NCI-H1436 (cell line): ENCODE results near the gene FBXO3.
A peak's percentile ranks its signal among the peaks of the same experiment; 100 is the strongest.

Experiments used
- DNase-seq: peaks from one replicate; lab custom pipeline; 2025; lab: John Stamatoyannopoulos, UW

FBXO3 gene

GRCh38 chr11:33701302-33702230 is 72.8 kb downstream of the FBXO3 start:
- no peak for DNase-seq

- DNase-seq, result peak; percentile 92
Observed at GRCh38 chr11:33700502-33701271, 73.6 kb downstream of the FBXO3 start, which contains the start of gene C11orf91. Gene C11orf91 (minus strand): TSS chr11:33700826. CDS start chr11:33700740, 86 bp downstream.

GRCh38 chr11:33700063-33700501 is 74.2 kb downstream of the FBXO3 start:
- DNase-seq, result no peak

DNA sequence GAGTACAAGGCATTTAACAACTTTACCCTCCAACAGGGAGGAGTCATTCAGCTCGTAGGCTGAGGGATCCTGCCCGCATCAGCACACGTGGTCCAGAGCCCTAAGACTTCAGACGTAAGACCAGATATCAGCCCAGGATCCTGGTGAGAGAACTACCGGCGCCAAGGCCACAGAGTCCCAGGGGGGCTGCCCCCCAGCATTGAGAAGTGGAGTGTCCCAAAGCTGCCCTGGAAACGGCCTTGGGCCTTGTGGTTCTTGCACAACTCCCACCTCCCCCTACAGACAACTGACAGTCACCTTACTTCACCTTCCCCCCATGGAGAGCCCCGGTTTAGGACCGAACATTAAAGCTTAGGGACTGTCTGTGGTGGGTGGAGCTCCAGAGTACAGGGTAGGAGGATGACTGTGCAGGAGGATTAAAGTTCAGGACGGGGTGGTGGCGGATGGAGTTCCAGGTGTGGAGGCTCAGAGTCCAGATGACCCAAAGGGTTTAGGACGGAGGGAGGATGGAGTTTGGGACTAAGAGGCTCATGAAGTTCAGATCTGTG is 74.7 kb downstream of the FBXO3 start:
- no peak for DNase-seq

GRCh38 chr11:33698921-33699320 is 75.4 kb downstream of the FBXO3 start:
- DNase-seq, result no peak

DNA sequence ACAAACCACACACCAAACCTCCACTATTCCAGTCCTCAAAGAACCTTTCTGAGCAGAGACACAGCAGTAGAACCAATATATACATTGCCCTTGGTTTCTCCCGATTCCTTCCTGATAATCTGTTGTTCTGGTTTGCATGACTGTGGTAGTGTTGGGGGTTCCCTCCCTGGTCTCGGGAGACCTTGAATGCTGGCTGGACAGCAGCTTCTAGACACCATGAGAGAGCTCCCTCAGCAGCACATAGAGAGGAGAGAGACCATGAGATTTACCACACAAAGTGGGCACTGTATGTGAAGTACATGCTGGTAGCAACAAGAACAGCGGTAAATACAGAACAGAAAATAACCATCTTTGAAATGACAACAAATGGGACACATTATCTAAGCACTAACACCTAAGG is 76.3 kb downstream of the FBXO3 start:
- DNase-seq, result no peak

- no peak for DNase-seq
Observed at GRCh38 chr11:33696931-33697638, 77.2 kb downstream of the FBXO3 start.

DNA sequence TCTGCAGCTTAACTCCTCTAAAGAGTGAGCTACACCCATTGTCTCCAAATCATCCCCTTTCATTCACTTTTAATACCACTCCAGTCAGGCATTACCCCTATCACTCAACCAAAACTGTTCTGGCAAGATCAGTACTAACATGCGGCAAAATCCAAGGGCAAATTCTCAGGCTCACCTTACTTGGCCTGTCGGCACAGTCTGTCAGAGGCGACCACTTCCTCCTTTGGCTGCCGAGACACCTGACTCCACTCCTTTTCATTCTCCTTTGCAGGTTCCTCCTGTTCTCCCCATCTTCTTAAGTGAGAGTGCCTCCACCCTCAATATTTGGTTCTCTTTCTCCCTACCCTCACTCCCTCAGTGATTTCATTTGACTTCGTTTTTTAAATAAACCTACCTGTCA is 77.9 kb downstream of the FBXO3 start:
- no peak for DNase-seq

DNA sequence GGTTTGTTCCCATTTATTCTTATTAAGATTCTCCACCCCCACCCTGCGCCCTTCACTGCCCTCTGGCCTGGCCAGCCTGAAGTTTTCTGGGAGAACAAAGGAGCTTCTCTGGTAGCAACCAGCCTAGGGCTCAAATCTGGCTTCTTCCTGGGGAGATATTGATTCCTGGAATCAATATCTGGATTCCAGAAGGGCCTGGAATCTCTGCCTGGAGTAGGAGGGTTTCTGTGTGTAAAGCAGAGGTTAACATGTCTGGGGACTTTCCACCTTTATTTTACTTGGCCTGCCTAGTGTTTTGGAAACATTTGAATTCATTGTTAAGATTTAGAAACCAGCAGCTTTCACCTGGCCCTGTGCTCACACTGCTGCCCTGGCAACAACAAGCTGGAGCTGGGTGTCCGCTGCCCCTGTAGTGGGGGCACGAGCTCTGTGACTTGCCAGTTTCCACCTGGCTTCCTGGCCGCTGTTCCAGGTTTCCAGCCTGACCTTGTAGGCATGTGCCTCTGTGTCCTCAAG is 79.2 kb downstream of the FBXO3 start:
- DNase-seq, result no peak

- DNase-seq, result no peak
Observed at GRCh38 chr11:33694346-33695050, 79.8 kb downstream of the FBXO3 start.

- no peak for DNase-seq
Observed at GRCh38 chr11:33692541-33692940, 81.8 kb downstream of the FBXO3 start.

- no peak for DNase-seq
Observed at GRCh38 chr11:33692013-33692504, 82.3 kb downstream of the FBXO3 start.

DNA sequence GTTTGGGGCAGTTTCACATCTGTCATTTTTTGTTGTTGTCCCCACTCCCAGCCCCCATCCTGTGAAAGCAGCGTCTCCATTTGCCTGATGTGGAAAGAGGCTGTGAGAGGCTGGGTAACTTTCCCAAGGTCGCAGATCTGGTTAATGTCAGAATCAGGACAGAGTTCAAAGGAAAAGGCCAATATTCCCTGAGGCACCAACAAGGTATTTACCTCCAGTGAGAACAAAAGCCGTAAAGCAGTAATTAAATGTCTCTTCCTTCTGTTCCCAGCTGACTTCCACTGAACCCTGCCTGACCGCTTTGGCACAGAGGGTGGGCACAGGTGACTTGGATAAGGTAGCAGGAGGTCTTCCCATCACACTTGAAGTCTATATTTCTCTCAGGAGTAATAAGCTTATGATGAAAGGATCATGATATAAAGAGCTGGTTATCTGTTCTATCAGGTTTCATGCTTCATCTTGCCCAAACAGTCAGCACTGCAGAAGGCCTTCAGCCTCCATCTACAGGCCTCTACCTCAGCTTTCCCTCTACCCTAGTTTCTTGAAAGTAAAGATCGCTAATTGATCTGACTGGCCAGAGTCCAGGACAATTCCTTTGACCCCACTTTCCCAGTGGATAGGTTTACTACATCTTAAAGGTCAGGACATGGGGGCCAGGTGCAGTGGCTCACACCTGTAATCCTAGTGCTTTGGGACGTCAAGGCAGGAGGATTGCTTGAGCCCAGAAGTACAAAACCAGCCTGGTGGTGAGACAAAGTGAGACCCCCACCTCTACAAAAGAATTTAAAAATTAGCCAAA is 83.1 kb downstream of the FBXO3 start:
- no peak for DNase-seq
